Fibroblast of villous mesenchyme (primary cell): ENCODE results near the gene NOL9. TPM values are rescaled to one million over a fixed set of nuclear protein-coding genes. Genes with fewer than 3 reads are reported as not detected.

Experiments
- DNase-seq: peaks from one replicate; pipeline ENCODE4 v3.0.0-alpha.2; 2010; ENCODE audit warnings: low read depth
- H3K4me3 ChIP-seq: 2 replicates; pipeline ENCODE4 v1.5.1; 2011; ENCODE audit warnings: low read depth, mild to moderate bottlenecking, low read length
- CTCF ChIP-seq: IDR thresholded peaks from 2 replicates; pipeline ENCODE4 v1.5.1; 2012; ENCODE audit warnings: low read depth, mild to moderate bottlenecking, low read length; ENCODE audit not compliant: insufficient read depth
- total RNA-seq: library from RNA; depleted of rRNA; stranded (reverse); fragments of >200 nt; gene quantifications from 2 replicates; pipeline ENCODE4 v1.2.3, GENCODE V29; 2012

NOL9 gene
- total RNA-seq, 1 donor, result 39.3 TPM

GRCh38 chr1:6594977-6595740 is 40.8 kb upstream of the NOL9 start:
- no peak overlapping the region for H3K4me3 ChIP-seq
- TF ChIP-seq CTCF, result no peak
- DNase-seq, result no peak

DNA sequence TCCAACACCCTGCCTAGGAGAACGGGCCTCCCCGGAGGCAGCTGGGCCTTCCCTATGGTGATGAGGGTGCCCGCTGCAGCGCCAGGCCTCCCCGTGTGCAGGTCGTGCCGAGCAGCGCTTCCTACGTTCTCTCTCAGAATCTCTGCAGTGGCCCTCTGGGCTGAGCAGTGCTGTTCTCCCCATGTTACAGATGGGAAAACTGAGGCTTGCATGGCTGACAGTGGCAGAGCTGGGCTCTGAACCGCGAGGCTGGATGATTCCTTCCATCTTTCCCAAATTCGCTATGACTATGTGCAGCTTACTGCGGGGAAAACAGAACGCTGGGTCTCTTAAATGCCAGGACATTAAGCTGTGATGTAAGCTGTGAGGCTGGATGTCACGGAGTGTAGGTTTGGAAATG is 39.5 kb upstream of the NOL9 start:
- no peak overlapping the region for H3K4me3 ChIP-seq
- no peak for TF ChIP-seq CTCF

GRCh38 chr1:6592865-6593593 is 38.7 kb upstream of the NOL9 start:
- DNase-seq, result no peak
- no peak overlapping the region for H3K4me3 ChIP-seq
- TF ChIP-seq CTCF, result no peak

More for the DNA sequence above, 39.5 kb upstream of the NOL9 start:
- no peak for DNase-seq

- DNase-seq, result no peak
- TF ChIP-seq CTCF, result no peak
- no peak overlapping the region for H3K4me3 ChIP-seq
Measured at GRCh38 chr1:6592441-6592840, 38.1 kb upstream of the NOL9 start.

DNA sequence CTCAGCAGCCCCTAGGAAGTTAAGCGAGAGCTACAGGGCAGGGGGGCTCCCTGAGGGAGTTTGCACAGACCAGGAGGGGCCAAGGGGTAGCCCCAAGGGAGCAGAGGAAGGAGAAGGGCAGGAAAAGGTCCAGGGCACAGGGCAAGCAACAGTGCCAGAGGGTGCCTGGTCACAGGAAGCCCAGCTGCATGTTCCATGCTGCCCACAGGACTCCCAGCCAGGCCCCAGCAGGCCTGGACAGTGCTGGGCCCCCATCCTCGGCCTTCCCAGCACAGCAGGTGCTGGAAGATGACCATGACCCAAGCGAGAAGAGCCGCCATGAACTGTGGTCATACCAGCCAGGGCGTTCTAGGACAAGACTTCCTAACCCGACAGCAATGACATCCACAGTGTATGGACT is 37.3 kb upstream of the NOL9 start:
- TF ChIP-seq CTCF, result no peak
- no peak overlapping the region for H3K4me3 ChIP-seq
- no peak for DNase-seq

GRCh38 chr1:6591222-6591621 is 36.9 kb upstream of the NOL9 start:
- DNase-seq, result no peak

More at GRCh38 chr1:6591222-6591621, 36.9 kb upstream of the NOL9 start:
- no peak for TF ChIP-seq CTCF
- H3K4me3 ChIP-seq, result no peak overlapping the region
